Upper lobe of left lung (tissue), 4 donors: Measurements from ENCODE around the gene SLC6A19.

ENCODE experiments used
- POLR2A ChIP-seq, 4 donors: fragments of 450-650 bp; IDR thresholded peaks; one replicate each; pipeline ENCODE4 v1.5.1; 2016 to 2017; ENCODE audit warnings: antibody characterized with exemption in 4 of 4, mild to moderate bottlenecking in 2 of 4
- POLR2AphosphoS5 ChIP-seq, 2 donors: sonication (generic); formaldehyde crosslinking; IDR thresholded peaks; one replicate each; pipeline ENCODE4 v1.5.1; 2017; ENCODE audit warnings: antibody characterized with exemption in 2 of 2
- TF ChIP-seq, protein P1 (sequence below), 6 experiments: fragments of 450-650 bp in 4 of 6; fragments of 200-600 bp in 2 of 6; sonication (generic) in 2 of 6; IDR thresholded peaks; one replicate each; pipeline ENCODE4 v1.5.1; 2016 to 2019; ENCODE audit warnings: antibody characterized with exemption in 6 of 6

DNA sequence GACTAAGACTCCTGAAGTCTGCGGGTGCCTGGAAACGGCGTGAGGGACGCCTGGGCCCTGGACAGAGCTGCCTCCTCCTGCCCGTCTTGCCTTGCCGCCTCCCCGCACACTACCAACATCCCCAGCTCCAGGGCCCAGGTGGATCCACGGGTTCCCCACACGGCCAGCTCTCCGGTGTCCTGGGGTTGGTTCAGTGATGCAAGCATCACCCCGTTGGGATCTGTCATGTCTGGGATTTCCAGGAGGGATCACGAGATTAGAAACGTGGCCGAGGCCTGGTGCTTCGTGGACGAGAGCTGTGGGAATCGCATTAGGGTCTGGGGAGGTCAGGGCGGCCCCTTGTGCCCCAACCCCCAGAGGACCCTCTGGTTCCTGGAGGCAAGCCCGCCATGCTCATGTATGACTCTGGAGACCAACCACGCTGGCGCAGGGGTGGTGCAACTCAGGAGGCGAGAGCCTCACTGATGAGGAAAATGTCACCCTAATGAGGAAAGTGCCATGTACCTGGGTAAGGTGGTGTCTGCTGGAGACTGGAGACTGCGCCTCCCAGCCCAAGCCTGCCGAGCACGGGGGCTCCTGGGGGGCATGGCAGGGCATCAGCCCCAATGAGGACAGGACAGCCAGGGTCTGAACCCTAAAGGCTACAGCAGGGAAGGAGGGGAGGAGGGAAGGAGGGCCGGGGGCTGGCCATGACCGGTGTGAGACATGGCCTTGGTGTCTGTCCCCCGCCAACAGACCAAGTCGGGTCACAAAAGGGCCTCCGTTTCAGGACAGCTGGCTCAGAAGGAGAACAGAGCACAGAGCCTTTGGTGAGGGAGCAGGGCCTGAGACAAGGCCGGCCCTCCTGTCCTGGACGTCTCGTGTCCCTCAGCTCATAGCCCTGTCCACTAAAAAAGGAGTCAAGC is 31.9 kb upstream of the SLC6A19 start:
- TF ChIP-seq, protein P1, sequence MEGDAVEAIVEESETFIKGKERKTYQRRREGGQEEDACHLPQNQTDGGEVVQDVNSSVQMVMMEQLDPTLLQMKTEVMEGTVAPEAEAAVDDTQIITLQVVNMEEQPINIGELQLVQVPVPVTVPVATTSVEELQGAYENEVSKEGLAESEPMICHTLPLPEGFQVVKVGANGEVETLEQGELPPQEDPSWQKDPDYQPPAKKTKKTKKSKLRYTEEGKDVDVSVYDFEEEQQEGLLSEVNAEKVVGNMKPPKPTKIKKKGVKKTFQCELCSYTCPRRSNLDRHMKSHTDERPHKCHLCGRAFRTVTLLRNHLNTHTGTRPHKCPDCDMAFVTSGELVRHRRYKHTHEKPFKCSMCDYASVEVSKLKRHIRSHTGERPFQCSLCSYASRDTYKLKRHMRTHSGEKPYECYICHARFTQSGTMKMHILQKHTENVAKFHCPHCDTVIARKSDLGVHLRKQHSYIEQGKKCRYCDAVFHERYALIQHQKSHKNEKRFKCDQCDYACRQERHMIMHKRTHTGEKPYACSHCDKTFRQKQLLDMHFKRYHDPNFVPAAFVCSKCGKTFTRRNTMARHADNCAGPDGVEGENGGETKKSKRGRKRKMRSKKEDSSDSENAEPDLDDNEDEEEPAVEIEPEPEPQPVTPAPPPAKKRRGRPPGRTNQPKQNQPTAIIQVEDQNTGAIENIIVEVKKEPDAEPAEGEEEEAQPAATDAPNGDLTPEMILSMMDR (IDR thresholded peaks at IDR 0.05) = no peak
- TF ChIP-seq POLR2AphosphoS5 (IDR thresholded peaks at IDR 0.05) (no peak), POLR2A (IDR thresholded peaks at IDR 0.05) (no peak)
